Epidermal melanocyte (primary cell): ENCODE measurements around the gene MGMT.

Experiments
- DNase-seq: peaks from one replicate; pipeline ENCODE4 v3.0.0; 2011; ENCODE audit warnings: low spot score; ENCODE audit not compliant: insufficient read length

Gene MGMT

GRCh38 chr10:129450391-129450790 is 16.6 kb upstream of the MGMT start:
- DNase-seq: no peak

- no peak for DNase-seq
These were observed 11.4 kb upstream of the MGMT start for GRCh38 chr10:129455625-129456024.

GRCh38 chr10:129459762-129460539 is 7.1 kb upstream of the MGMT start:
- no peak for DNase-seq

GRCh38 chr10:129462257-129462795 is 4.7 kb upstream of the MGMT start:
- DNase-seq: no peak

- no peak for DNase-seq
These were observed 2.8 kb upstream of the MGMT start for GRCh38 chr10:129464251-129464650.

GRCh38 chr10:129465796-129466702 is 992 bp upstream of the MGMT start:
- no peak for DNase-seq

- no peak for DNase-seq
These were observed 471 bp downstream of the MGMT start for GRCh38 chr10:129467359-129468064.

GRCh38 chr10:129468187-129468586 is 1.1 kb downstream of the MGMT start:
- DNase-seq: no peak

- no peak for DNase-seq
These were observed 3.2 kb downstream of the MGMT start for GRCh38 chr10:129470103-129470851.

- DNase-seq: no peak
These were observed 4.6 kb downstream of the MGMT start for GRCh38 chr10:129471447-129472175.

- no peak for DNase-seq
These were observed 5.9 kb downstream of the MGMT start for GRCh38 chr10:129472696-129473555.

GRCh38 chr10:129474642-129475041 is 7.6 kb downstream of the MGMT start:
- DNase-seq: no peak

- no peak for DNase-seq
These were observed 9.4 kb downstream of the MGMT start for GRCh38 chr10:129476431-129476830.

GRCh38 chr10:129477051-129477450 is 10.0 kb downstream of the MGMT start:
- no peak for DNase-seq

GRCh38 chr10:129481641-129482040 is 14.6 kb downstream of the MGMT start:
- no peak for DNase-seq

- no peak for DNase-seq
These were observed 16.5 kb downstream of the MGMT start for GRCh38 chr10:129483430-129484010.

GRCh38 chr10:129486805-129487204 is 19.8 kb downstream of the MGMT start:
- no peak for DNase-seq

- DNase-seq: no peak
These were observed 24.2 kb downstream of the MGMT start for GRCh38 chr10:129491123-129491734.
